Activated CD4-positive, CD25-positive, alpha-beta regulatory T cell treated with anti-CD3 and anti-CD28 coated beads, Interleukin-2, amount 50 U/mL, for 16 hours (primary cell): ENCODE data around the gene ATG7.
"Not testable (repeated sequence)": the region's sequence is repeated elsewhere in the genome, so short reads cannot be mapped to it uniquely, and the experiment has no call there.

Experiments
- DNase-seq: peaks from one replicate; pipeline ENCODE4 v3.0.0-alpha.2; 2020; ENCODE audit warnings: low read depth, low spot score

The ATG7 gene

GRCh38 chr3:11431319-11431718 is 159.1 kb downstream of the ATG7 start:
- DNase-seq = no peak

- no peak for DNase-seq
These were observed 161.9 kb downstream of the ATG7 start for GRCh38 chr3:11434017-11434526.

- no peak for DNase-seq
These were observed 162.4 kb downstream of the ATG7 start for GRCh38 chr3:11434563-11435096.

GRCh38 chr3:11435440-11436165 is 163.4 kb downstream of the ATG7 start:
- DNase-seq = no peak

GRCh38 chr3:11436775-11437174 is 164.6 kb downstream of the ATG7 start:
- no peak for DNase-seq

GRCh38 chr3:11437506-11437905 is 165.3 kb downstream of the ATG7 start:
- no peak for DNase-seq

GRCh38 chr3:11438646-11439045 is 166.4 kb downstream of the ATG7 start:
- no peak for DNase-seq

GRCh38 chr3:11441346-11441745 is 169.1 kb downstream of the ATG7 start:
- not testable (repeated sequence) for DNase-seq

GRCh38 chr3:11444404-11444803 is 172.2 kb downstream of the ATG7 start:
- no peak for DNase-seq

GRCh38 chr3:11445193-11445592 is 173.0 kb downstream of the ATG7 start:
- DNase-seq = not testable (repeated sequence)

GRCh38 chr3:11445883-11446282 is 173.7 kb downstream of the ATG7 start:
- no peak for DNase-seq

GRCh38 chr3:11447584-11448200 is 175.5 kb downstream of the ATG7 start:
- DNase-seq = no peak

GRCh38 chr3:11450015-11450414 is 177.8 kb downstream of the ATG7 start:
- DNase-seq = no peak

- DNase-seq = no peak
These were observed 180.1 kb downstream of the ATG7 start for GRCh38 chr3:11452312-11452711.

GRCh38 chr3:11452885-11453847 is 181.0 kb downstream of the ATG7 start:
- no peak for DNase-seq

- no peak for DNase-seq
These were observed 183.8 kb downstream of the ATG7 start for GRCh38 chr3:11455956-11456355.

GRCh38 chr3:11457135-11457534 is 184.9 kb downstream of the ATG7 start:
- no peak for DNase-seq

GRCh38 chr3:11459186-11459824 is 187.1 kb downstream of the ATG7 start:
- DNase-seq = no peak

- no peak for DNase-seq
These were observed 189.0 kb downstream of the ATG7 start for GRCh38 chr3:11461226-11461625.

- not testable (repeated sequence) for DNase-seq
These were observed 190.5 kb downstream of the ATG7 start for GRCh38 chr3:11462673-11463072.

- no peak for DNase-seq
These were observed 191.4 kb downstream of the ATG7 start for GRCh38 chr3:11463591-11463990.
